IMR-90 (cell line): ENCODE data around the gene IL22. TPM values are rescaled to one million over a fixed set of nuclear protein-coding genes. Genes with fewer than 3 reads are reported as not detected.

Experiments
- ATAC-seq: fragments of 200-7000 bp; cut with Tn5 transposase; 2 replicates; pipeline ENCODE4 v1.9.1; 2020; ENCODE audit warnings: low read depth, mild to moderate bottlenecking, moderate library complexity
- BruUV-seq: library from RNA; stranded (reverse); fragments of 400-500 nt; replicated peaks from 2 replicates; lab custom pipeline; 2021; lab: Mats Ljungman, UMichigan
- CTCF ChIA-PET: fragments of 300-600 bp; formaldehyde crosslinking; extraction: SDS; loops from one replicate; lab custom pipeline; 2021; ENCODE audit warnings: antibody characterized with exemption; lab: Yijun Ruan, JAX
- POLR2A ChIA-PET: fragments of 300-600 bp; sonication (Branson Sonifier 250); formaldehyde crosslinking; loops from one replicate; lab custom pipeline; 2022; ENCODE audit warnings: antibody characterized with exemption; ENCODE audit not compliant: unreplicated experiment; lab: Charles Lee
- DNase-seq: peaks from one replicate; pipeline ENCODE4 v3.0.0; 2013
- H2AFZ ChIP-seq: replicated peaks from 2 replicates; pipeline ENCODE3; 2013; ENCODE audit warnings: low read length, mild to moderate bottlenecking; ENCODE audit not compliant: poor library complexity
- H2AK5ac ChIP-seq: 2 replicates; pipeline ENCODE4 v1.6.1; 2013; ENCODE audit warnings: low read depth, low read length, inconsistent platforms
- H2AK9ac ChIP-seq: replicated peaks from 2 replicates; pipeline ENCODE3; 2013; ENCODE audit warnings: mild to moderate bottlenecking, low read depth, low read length, moderate library complexity; ENCODE audit not compliant: poor library complexity
- H2BK120ac ChIP-seq: 2 replicates; pipeline ENCODE4 v1.6.1; 2013; ENCODE audit warnings: low read depth, low read length, inconsistent platforms
- H2BK15ac ChIP-seq: 3 replicates; pipeline ENCODE4 v1.6.1; 2013; ENCODE audit warnings: low read depth, low read length, inconsistent platforms
- H2BK20ac ChIP-seq: 2 replicates; pipeline ENCODE4 v1.6.1; 2013; ENCODE audit warnings: low read depth, mild to moderate bottlenecking, inconsistent platforms, low read length, moderate library complexity
- H2BK5ac ChIP-seq: 2 replicates; pipeline ENCODE4 v1.6.1; 2013; ENCODE audit warnings: mild to moderate bottlenecking, low read depth, low read length, inconsistent platforms; ENCODE audit not compliant: poor library complexity, severe bottlenecking
- H3K14ac ChIP-seq: replicated peaks from 2 replicates; pipeline ENCODE4 v1.6.1; 2013; ENCODE audit warnings: low read depth, low read length, inconsistent platforms
- H3K18ac ChIP-seq: 2 replicates; pipeline ENCODE4 v1.6.1; 2013; ENCODE audit warnings: low read depth, low read length, control low read depth
- H3K23ac ChIP-seq: 2 replicates; pipeline ENCODE4 v1.6.1; 2013; ENCODE audit warnings: low read depth, low read length, inconsistent platforms
- H3K27ac ChIP-seq: 2 replicates; pipeline ENCODE4 v1.5.1; 2013; ENCODE audit warnings: mild to moderate bottlenecking, control low read depth, low read length; ENCODE audit not compliant: insufficient read depth
- H3K27me3 ChIP-seq: 2 replicates; pipeline ENCODE4 v1.6.1; 2013; ENCODE audit warnings: low read length; ENCODE audit not compliant: control insufficient read depth, insufficient read depth
- H3K36me3 ChIP-seq: 2 replicates; pipeline ENCODE4 v1.6.1; 2013; ENCODE audit warnings: low read length, mixed read lengths; ENCODE audit not compliant: control insufficient read depth, insufficient read depth
- H3K4ac ChIP-seq: 2 replicates; pipeline ENCODE4 v1.6.1; 2013; ENCODE audit warnings: low read depth, low read length, inconsistent platforms
- H3K4me1 ChIP-seq: 2 replicates; pipeline ENCODE4 v1.6.1; 2013; ENCODE audit warnings: low read length, mixed read lengths; ENCODE audit not compliant: control insufficient read depth, insufficient read depth
- H3K4me2 ChIP-seq: 2 replicates; pipeline ENCODE4 v1.6.1; 2013; ENCODE audit warnings: low read depth, mild to moderate bottlenecking, control low read depth, low read length, moderate library complexity
- H3K4me3 ChIP-seq: 2 replicates; pipeline ENCODE4 v1.5.1; 2013; ENCODE audit warnings: low read depth, mild to moderate bottlenecking, control low read depth, low read length, moderate library complexity; ENCODE audit not compliant: insufficient read depth
- H3K56ac ChIP-seq: 2 replicates; pipeline ENCODE4 v1.6.1; 2013; ENCODE audit warnings: low read length, inconsistent platforms; ENCODE audit not compliant: insufficient read depth; ENCODE audit errors: extremely low read depth
- H3K79me1 ChIP-seq, 2 experiments: 2 replicates each; pipeline ENCODE4 v1.6.1; 2013; ENCODE audit warnings: low read length in 2 of 2, inconsistent platforms in 1 of 2, low read depth in 1 of 2
- H3K9ac ChIP-seq: 2 replicates; pipeline ENCODE4 v1.6.1; 2013; ENCODE audit warnings: low read depth, low read length, control low read depth
- H3K9me1 ChIP-seq: 2 replicates; pipeline ENCODE4 v1.6.1; 2013; ENCODE audit warnings: low read length, inconsistent platforms; ENCODE audit not compliant: insufficient read depth
- H3K9me3 ChIP-seq: 2 replicates; pipeline ENCODE4 v1.6.1; 2013; ENCODE audit warnings: low read length; ENCODE audit not compliant: control insufficient read depth, insufficient read depth
- H4K20me1 ChIP-seq: 2 replicates; pipeline ENCODE4 v1.6.1; 2013; ENCODE audit warnings: low read length, inconsistent platforms; ENCODE audit not compliant: insufficient read depth
- H4K5ac ChIP-seq: 2 replicates; pipeline ENCODE4 v1.6.1; 2013; ENCODE audit warnings: mild to moderate bottlenecking, low read depth, low read length, control low read depth
- H4K8ac ChIP-seq, 2 experiments: 2 replicates each; pipeline ENCODE4 v1.6.1; 2013; ENCODE audit warnings: low read depth in 2 of 2, low read length in 2 of 2, control low read depth in 1 of 2, inconsistent platforms in 1 of 2
- H4K91ac ChIP-seq: 2 replicates; pipeline ENCODE4 v1.6.1; 2013; ENCODE audit warnings: low read depth, low read length, inconsistent platforms; ENCODE audit not compliant: insufficient read depth
- NFE2L2 ChIP-seq: fragments of 150-350 bp; IDR thresholded peaks from 2 replicates; pipeline ENCODE4 v1.6.1; 2016; ENCODE audit warnings: low read depth, mild to moderate bottlenecking, low read length
- WGBS, 2 experiments: methylation state at CpG; one replicate each; pipeline versions ENCODE4 v1.1.5 to v1.1.7; 2013; ENCODE audit warnings: missing lambda C conversion rate in 2 of 2; ENCODE audit not compliant: insufficient read length in 1 of 2; ENCODE audit errors: extremely low coverage in 2 of 2; 5-methylcytosine and 5-hydroxymethylcytosine counted together
- dilution Hi-C: fragments of 300-500 bp; cut with HindIII; formaldehyde crosslinking; loops from one replicate; pipeline ENCODE4 v1.14.3; 2018; ENCODE audit warnings: low sequenced_read_pairs; ENCODE audit not compliant: unreplicated experiment
- in situ Hi-C: fragments of 300-500 bp; cut with MboI; formaldehyde crosslinking; loops from 3 replicates; pipeline ENCODE4 v1.14.3; 2019; ENCODE audit warnings: low sequenced_read_pairs, inconsistent platforms, mixed read lengths
- intact Hi-C: fragments of 100-400 bp; cut with micrococcal nuclease; formaldehyde crosslinking; loops from 2 replicates; pipeline ENCODE4 v1.10.0; 2022
- polyA plus RNA-seq, 3 experiments: library from polyadenylated mRNA; depleted of rRNA; stranded (reverse); fragments of >200 nt; gene quantifications; 2 replicates each; pipeline ENCODE4 v1.2.3, GENCODE V29; 2012; ENCODE audit warnings: low replicate concordance in 1 of 3
- total RNA-seq: library from RNA; depleted of rRNA; stranded (reverse); fragments of >200 nt; gene quantifications from 2 replicates; pipeline ENCODE4 v1.2.3, GENCODE V29; 2012

Gene IL22
- total and polyA plus RNA-seq, 2 of the 4 experiments (the other 2 are of a cell fraction): not detected

- Histone ChIP-seq H2BK120ac (no peak overlapping the region), H3K18ac (no peak overlapping the region), H4K20me1 (no peaks in the 10 kb centered on the region), H2AK9ac (no peak overlapping the region), H2BK20ac (no peak overlapping the region), H3K27me3 (no peaks in the 10 kb centered on the region), H4K8ac (no peak overlapping the region), H2AFZ (no peak overlapping the region), H3K9ac (no peak overlapping the region), H4K5ac (no peak overlapping the region), H2BK5ac (no peak overlapping the region), H3K9me1 (no peaks in the 10 kb centered on the region), H3K36me3 (no peaks in the 10 kb centered on the region), H3K4me2 (no peak overlapping the region), H3K79me1 (no peaks in the 10 kb centered on the region), H3K4me3 (no peak overlapping the region), H4K91ac (no peak overlapping the region), H3K4me1 (no peaks in the 10 kb centered on the region), H3K4ac (no peak overlapping the region), H2AK5ac (no peak overlapping the region), H2BK15ac (no peak overlapping the region), H3K23ac (no peak overlapping the region), H3K14ac (no peak overlapping the region), H3K27ac (no peak overlapping the region), H3K9me3 (no peaks in the 10 kb centered on the region), H3K56ac (no peak overlapping the region)
- TF ChIP-seq NFE2L2: no peak
- WGBS, 2 experiments: 100% methylated on average over 2 of the region's 4 CpGs; no CpG with 5 or more reads in 1 of the 2 experiments
- no TSS peak for BruUV-seq
- in situ Hi-C loops (no loop called here), dilution Hi-C loops (no loop called here), intact Hi-C loops (no loop called here)
- ChIA-PET POLR2A (no interaction called here), CTCF (no interaction called here)
- ATAC-seq: no peak
- no peak for DNase-seq
These were observed 38.1 kb upstream of the IL22 start for GRCh38 chr12:68291396-68292036.
